A673 (cell line): ENCODE results near the gene KIAA0753.

Experiments
- EZH2 ChIP-seq: fragments of 200-600 bp; sonication (generic); IDR thresholded peaks from 2 replicates; pipeline ENCODE4 v1.6.1; 2017; ENCODE audit warnings: borderline replicate concordance, low read depth, mild to moderate bottlenecking, mixed read lengths, antibody characterized with exemption, low read length; ENCODE audit not compliant: poor library complexity, severe bottlenecking
- TF ChIP-seq, protein P1 (sequence below): fragments of 300-800, 200-600 bp; sonication (generic); conservative IDR thresholded peaks from 2 replicates; pipeline ENCODE4 v1.5.1; 2017; ENCODE audit warnings: low read depth, mild to moderate bottlenecking, antibody characterized with exemption, low read length, moderate library complexity, mixed read lengths

- TF ChIP-seq, protein P1, sequence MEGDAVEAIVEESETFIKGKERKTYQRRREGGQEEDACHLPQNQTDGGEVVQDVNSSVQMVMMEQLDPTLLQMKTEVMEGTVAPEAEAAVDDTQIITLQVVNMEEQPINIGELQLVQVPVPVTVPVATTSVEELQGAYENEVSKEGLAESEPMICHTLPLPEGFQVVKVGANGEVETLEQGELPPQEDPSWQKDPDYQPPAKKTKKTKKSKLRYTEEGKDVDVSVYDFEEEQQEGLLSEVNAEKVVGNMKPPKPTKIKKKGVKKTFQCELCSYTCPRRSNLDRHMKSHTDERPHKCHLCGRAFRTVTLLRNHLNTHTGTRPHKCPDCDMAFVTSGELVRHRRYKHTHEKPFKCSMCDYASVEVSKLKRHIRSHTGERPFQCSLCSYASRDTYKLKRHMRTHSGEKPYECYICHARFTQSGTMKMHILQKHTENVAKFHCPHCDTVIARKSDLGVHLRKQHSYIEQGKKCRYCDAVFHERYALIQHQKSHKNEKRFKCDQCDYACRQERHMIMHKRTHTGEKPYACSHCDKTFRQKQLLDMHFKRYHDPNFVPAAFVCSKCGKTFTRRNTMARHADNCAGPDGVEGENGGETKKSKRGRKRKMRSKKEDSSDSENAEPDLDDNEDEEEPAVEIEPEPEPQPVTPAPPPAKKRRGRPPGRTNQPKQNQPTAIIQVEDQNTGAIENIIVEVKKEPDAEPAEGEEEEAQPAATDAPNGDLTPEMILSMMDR, result no peak
- TF ChIP-seq EZH2, result no peak
These were observed 108.9 kb downstream of the KIAA0753 start for GRCh38 chr17:6531575-6531974.
